D721Med (cell line): ENCODE data around the gene TCF4.

Experiments
- DNase-seq: peaks from one replicate; pipeline ENCODE4 v3.0.0; 2011; ENCODE audit warnings: low spot score; ENCODE audit not compliant: insufficient read length
- FAIRE-seq: peaks from 2 replicates; lab custom pipeline; 2011; peaks lifted over from hg19 to GRCh38; lab: Jason Lieb, UNC
- CTCF ChIP-seq: IDR thresholded peaks from 2 replicates; pipeline ENCODE4 v1.5.1; 2012; ENCODE audit warnings: mild to moderate bottlenecking, control low read depth; ENCODE audit not compliant: insufficient read depth; ENCODE audit errors: missing control alignments

TCF4 gene

GRCh38 chr18:55321265-55322177 lies 266.5 kb downstream of the TCF4 start:
- FAIRE-seq (no peak), DNase-seq (no peak)
- TF ChIP-seq CTCF = no peak

- no peak for FAIRE-seq
- no peak for TF ChIP-seq CTCF
- DNase-seq = no peak
Observed at GRCh38 chr18:55320424-55321264, 267.3 kb downstream of the TCF4 start.

- FAIRE-seq = no peak
- no peak for DNase-seq
- TF ChIP-seq CTCF = no peak
Observed at GRCh38 chr18:55319459-55320193, 268.4 kb downstream of the TCF4 start.

GRCh38 chr18:55318951-55319441 lies 269.0 kb downstream of the TCF4 start:
- no peak for FAIRE-seq

GRCh38 chr18:55317864-55318263 lies 270.1 kb downstream of the TCF4 start:
- no peak for DNase-seq
- peak; percentile 100 for FAIRE-seq
- no peak for TF ChIP-seq CTCF

More at GRCh38 chr18:55318951-55319441, 269.0 kb downstream of the TCF4 start:
- TF ChIP-seq CTCF = no peak
- DNase-seq = no peak

GRCh38 chr18:55317324-55317723 lies 270.7 kb downstream of the TCF4 start:
- DNase-seq = no peak
- FAIRE-seq = no peak
- TF ChIP-seq CTCF = no peak
